Neural cell (in vitro differentiated cells): ENCODE results near the gene AADAT. TPM values are rescaled to one million over a fixed set of nuclear protein-coding genes. Genes with fewer than 3 reads are reported as not detected.

Experiments used
- H2AFZ ChIP-seq: fragments of 200-600, 300-800 bp; sonication (generic), shearing (Covaris generic); 2 replicates; pipeline ENCODE4 v1.6.0; 2014; ENCODE audit warnings: low read depth, mild to moderate bottlenecking, antibody characterized with exemption, low read length, moderate library complexity
- H3F3A ChIP-seq: fragments of 200-600 bp; shearing (Covaris generic); 2 replicates; pipeline ENCODE4 v1.6.1; 2016; ENCODE audit warnings: mild to moderate bottlenecking, moderate library complexity, mixed read lengths, antibody characterized with exemption, low read length; ENCODE audit not compliant: insufficient read depth, poor library complexity, severe bottlenecking
- H3K27ac ChIP-seq: fragments of 200-600, 300-800 bp; sonication (generic), shearing (Covaris generic); 2 replicates; pipeline ENCODE4 v1.5.1; 2014; ENCODE audit warnings: mild to moderate bottlenecking, low read length, moderate library complexity
- H3K27me3 ChIP-seq: fragments of 300-800, 200-600 bp; sonication (generic), shearing (Covaris generic); 2 replicates; pipeline ENCODE4 v1.6.0; 2014; ENCODE audit warnings: mild to moderate bottlenecking, low read depth, low read length, moderate library complexity; ENCODE audit not compliant: insufficient read depth
- H3K36me3 ChIP-seq: fragments of 300-800, 200-600 bp; sonication (generic), shearing (Covaris generic); 2 replicates; pipeline ENCODE4 v1.5.1; 2014; ENCODE audit warnings: mild to moderate bottlenecking, antibody characterized with exemption, low read length, moderate library complexity; ENCODE audit not compliant: insufficient read depth
- H3K4me2 ChIP-seq: fragments of 300-800, 200-600 bp; sonication (generic), shearing (Covaris generic); 2 replicates; pipeline ENCODE4 v1.6.0; 2014; ENCODE audit warnings: mild to moderate bottlenecking, low read length
- H3K4me3 ChIP-seq: fragments of 300-800, 200-600 bp; sonication (generic), shearing (Covaris generic); 2 replicates; pipeline ENCODE4 v1.5.1; 2014; ENCODE audit warnings: mild to moderate bottlenecking, low read length, moderate library complexity
- H3K79me2 ChIP-seq: fragments of 200-600 bp; shearing (Covaris generic); replicated peaks from 2 replicates; pipeline ENCODE4 v1.6.0; 2014; ENCODE audit warnings: mild to moderate bottlenecking, low read length, moderate library complexity; ENCODE audit not compliant: insufficient read depth
- H3K9ac ChIP-seq: fragments of 300-800, 200-600 bp; sonication (generic), shearing (Covaris generic); 2 replicates; pipeline ENCODE4 v1.6.1; 2016; ENCODE audit warnings: mild to moderate bottlenecking, low read length, mixed read lengths
- H3K9me2 ChIP-seq: fragments of 200-600 bp; shearing (Covaris generic); 2 replicates; pipeline ENCODE4 v1.6.1; 2016; ENCODE audit warnings: mild to moderate bottlenecking, low read length, mixed read lengths; ENCODE audit not compliant: insufficient read depth
- H3K9me3 ChIP-seq: fragments of 200-600, 300-800 bp; sonication (generic), shearing (Covaris generic); 2 replicates; pipeline ENCODE4 v1.6.1; 2016; ENCODE audit warnings: mild to moderate bottlenecking, mixed run types, low read length, moderate library complexity, mixed read lengths
- H4K20me1 ChIP-seq: fragments of 200-600 bp; shearing (Covaris generic); 2 replicates; pipeline ENCODE4 v1.6.1; 2016; ENCODE audit warnings: mild to moderate bottlenecking, mixed run types; ENCODE audit not compliant: insufficient read depth
- EP300 ChIP-seq: fragments of 450-650 bp; conservative IDR thresholded peaks from 2 replicates; pipeline ENCODE4 v1.6.1; 2014; ENCODE audit warnings: antibody characterized with exemption, mild to moderate bottlenecking, moderate library complexity; ENCODE audit not compliant: poor library complexity, severe bottlenecking
- EZH2 ChIP-seq: fragments of 200-600, 300-800 bp; shearing (Covaris generic), sonication (generic); IDR thresholded peaks from 2 replicates; pipeline ENCODE4 v1.6.1; 2014; ENCODE audit warnings: antibody characterized with exemption, low read length, borderline replicate concordance, mild to moderate bottlenecking; ENCODE audit not compliant: insufficient read depth, poor library complexity, severe bottlenecking
- MXI1 ChIP-seq: fragments of 450-650 bp; conservative IDR thresholded peaks from 2 replicates; pipeline ENCODE4 v1.6.1; 2014; ENCODE audit warnings: antibody characterized with exemption, mild to moderate bottlenecking; ENCODE audit not compliant: poor library complexity, severe bottlenecking
- POLR2AphosphoS5 ChIP-seq: IDR thresholded peaks from 2 replicates; pipeline ENCODE4 v1.6.1; 2012
- RAD21 ChIP-seq: fragments of 450-650 bp; conservative IDR thresholded peaks from 2 replicates; pipeline ENCODE4 v1.6.1; 2014; ENCODE audit warnings: antibody characterized with exemption, mild to moderate bottlenecking, moderate library complexity
- SMC3 ChIP-seq: fragments of 450-650 bp; conservative IDR thresholded peaks from 2 replicates; pipeline ENCODE4 v1.6.1; 2014; ENCODE audit warnings: antibody characterized with exemption, mild to moderate bottlenecking, moderate library complexity; ENCODE audit not compliant: poor library complexity
- TAF1 ChIP-seq: IDR thresholded peaks from 2 replicates; pipeline ENCODE4 v1.6.1; 2012; ENCODE audit warnings: low read depth
- polyA plus RNA-seq: library from polyadenylated mRNA; depleted of rRNA; stranded (reverse); fragments of >200 nt; gene quantifications from 2 replicates; pipeline ENCODE4 v1.2.3, GENCODE V29; 2014
- TF ChIP-seq, protein P1 (sequence below): IDR thresholded peaks from 2 replicates; pipeline ENCODE4 v1.6.1; 2012; ENCODE audit warnings: borderline replicate concordance
- TF ChIP-seq, protein P2 (sequence below): fragments of 450-650 bp; IDR thresholded peaks from 2 replicates; pipeline ENCODE4 v1.5.1; 2014; ENCODE audit warnings: antibody characterized with exemption, mild to moderate bottlenecking, moderate library complexity; ENCODE audit not compliant: poor library complexity, severe bottlenecking

The AADAT gene
- polyA plus RNA-seq, 1 donor from 2014 or later: 79.3 TPM

DNA sequence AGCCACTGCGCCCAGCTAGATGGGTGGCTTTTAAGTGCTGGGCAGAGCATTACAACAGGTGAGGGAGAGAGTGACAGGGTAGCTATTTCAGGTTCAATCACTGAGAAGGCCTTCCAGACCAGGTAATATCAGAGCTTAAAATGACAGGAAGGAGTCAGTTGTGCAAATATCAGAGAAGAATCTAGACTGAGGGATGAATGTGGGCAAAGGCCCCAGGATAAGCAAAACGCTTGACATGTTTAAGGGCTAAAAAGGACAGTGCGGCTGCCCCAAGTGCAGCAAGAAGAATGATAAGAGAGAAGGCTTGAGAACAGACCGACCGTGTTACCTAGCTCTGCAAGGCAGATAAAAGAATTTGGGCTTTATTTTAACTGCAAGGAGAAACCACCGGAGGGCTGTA, 18.6 kb downstream of the AADAT start:
- no peak overlapping the region for H3K4me2 ChIP-seq
- no peaks in the 10 kb centered on the region for H3K27me3 ChIP-seq
- no peaks in the 10 kb centered on the region for H3K9me2 ChIP-seq
- H3K9ac ChIP-seq: no peak overlapping the region
- H2AFZ ChIP-seq: no peak overlapping the region
- no peak overlapping the region for H3K4me3 ChIP-seq
- no peaks in the 10 kb centered on the region for H4K20me1 ChIP-seq
- H3K27ac ChIP-seq: no peak overlapping the region
- peaks cover 10% of the 10 kb centered on the region for H3K36me3 ChIP-seq
- H3K79me2 ChIP-seq: no peaks in the 10 kb centered on the region
- TF ChIP-seq EZH2: no peak
- no peak for TF ChIP-seq TAF1
- TF ChIP-seq, protein P1, sequence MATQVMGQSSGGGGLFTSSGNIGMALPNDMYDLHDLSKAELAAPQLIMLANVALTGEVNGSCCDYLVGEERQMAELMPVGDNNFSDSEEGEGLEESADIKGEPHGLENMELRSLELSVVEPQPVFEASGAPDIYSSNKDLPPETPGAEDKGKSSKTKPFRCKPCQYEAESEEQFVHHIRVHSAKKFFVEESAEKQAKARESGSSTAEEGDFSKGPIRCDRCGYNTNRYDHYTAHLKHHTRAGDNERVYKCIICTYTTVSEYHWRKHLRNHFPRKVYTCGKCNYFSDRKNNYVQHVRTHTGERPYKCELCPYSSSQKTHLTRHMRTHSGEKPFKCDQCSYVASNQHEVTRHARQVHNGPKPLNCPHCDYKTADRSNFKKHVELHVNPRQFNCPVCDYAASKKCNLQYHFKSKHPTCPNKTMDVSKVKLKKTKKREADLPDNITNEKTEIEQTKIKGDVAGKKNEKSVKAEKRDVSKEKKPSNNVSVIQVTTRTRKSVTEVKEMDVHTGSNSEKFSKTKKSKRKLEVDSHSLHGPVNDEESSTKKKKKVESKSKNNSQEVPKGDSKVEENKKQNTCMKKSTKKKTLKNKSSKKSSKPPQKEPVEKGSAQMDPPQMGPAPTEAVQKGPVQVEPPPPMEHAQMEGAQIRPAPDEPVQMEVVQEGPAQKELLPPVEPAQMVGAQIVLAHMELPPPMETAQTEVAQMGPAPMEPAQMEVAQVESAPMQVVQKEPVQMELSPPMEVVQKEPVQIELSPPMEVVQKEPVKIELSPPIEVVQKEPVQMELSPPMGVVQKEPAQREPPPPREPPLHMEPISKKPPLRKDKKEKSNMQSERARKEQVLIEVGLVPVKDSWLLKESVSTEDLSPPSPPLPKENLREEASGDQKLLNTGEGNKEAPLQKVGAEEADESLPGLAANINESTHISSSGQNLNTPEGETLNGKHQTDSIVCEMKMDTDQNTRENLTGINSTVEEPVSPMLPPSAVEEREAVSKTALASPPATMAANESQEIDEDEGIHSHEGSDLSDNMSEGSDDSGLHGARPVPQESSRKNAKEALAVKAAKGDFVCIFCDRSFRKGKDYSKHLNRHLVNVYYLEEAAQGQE: no peak
- no peak for TF ChIP-seq RAD21
- no peak for TF ChIP-seq SMC3
- TF ChIP-seq, protein P2, sequence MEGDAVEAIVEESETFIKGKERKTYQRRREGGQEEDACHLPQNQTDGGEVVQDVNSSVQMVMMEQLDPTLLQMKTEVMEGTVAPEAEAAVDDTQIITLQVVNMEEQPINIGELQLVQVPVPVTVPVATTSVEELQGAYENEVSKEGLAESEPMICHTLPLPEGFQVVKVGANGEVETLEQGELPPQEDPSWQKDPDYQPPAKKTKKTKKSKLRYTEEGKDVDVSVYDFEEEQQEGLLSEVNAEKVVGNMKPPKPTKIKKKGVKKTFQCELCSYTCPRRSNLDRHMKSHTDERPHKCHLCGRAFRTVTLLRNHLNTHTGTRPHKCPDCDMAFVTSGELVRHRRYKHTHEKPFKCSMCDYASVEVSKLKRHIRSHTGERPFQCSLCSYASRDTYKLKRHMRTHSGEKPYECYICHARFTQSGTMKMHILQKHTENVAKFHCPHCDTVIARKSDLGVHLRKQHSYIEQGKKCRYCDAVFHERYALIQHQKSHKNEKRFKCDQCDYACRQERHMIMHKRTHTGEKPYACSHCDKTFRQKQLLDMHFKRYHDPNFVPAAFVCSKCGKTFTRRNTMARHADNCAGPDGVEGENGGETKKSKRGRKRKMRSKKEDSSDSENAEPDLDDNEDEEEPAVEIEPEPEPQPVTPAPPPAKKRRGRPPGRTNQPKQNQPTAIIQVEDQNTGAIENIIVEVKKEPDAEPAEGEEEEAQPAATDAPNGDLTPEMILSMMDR: no peak
- no peak for TF ChIP-seq POLR2AphosphoS5
- TF ChIP-seq MXI1: no peak
- TF ChIP-seq EP300: no peak
- H3K9me3 ChIP-seq: no peaks in the 10 kb centered on the region
- no peaks in the 10 kb centered on the region for H3F3A ChIP-seq

DNA sequence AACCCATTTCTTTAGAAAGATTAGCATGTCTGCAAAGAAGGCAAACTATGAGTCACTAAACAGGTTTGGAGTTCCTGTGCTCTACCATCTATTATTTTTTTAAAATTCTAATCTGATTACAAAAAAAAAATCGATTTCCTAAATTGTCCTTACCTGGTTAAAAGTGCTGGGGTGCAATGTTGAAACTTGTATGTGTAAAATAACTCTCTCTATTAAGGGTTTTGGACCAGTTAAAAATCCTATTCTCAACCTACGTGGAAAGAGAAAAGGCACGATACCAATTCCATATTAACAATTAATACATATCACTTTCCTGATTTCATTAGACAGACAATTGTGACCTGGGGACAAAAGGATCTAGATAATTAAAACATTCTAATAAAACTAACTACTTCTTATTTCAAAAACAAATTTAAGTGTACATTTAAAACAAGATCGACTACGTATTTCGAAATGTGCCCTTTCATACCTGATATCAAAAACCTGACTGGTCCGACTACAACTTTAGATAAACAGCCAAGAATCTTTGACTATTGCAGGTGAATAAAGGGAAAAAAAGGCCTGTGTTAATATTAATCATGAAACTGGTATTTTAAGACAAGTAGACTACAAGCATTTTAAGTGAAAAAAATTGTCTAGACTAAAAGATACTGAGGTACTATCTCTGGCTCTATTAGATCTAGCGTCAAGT, 21.2 kb downstream of the AADAT start:
- Histone ChIP-seq H3K4me2 (no peak overlapping the region), H3K9me3 (no peaks in the 10 kb centered on the region), H3F3A (no peaks in the 10 kb centered on the region), H2AFZ (no peak overlapping the region), H3K9me2 (no peaks in the 10 kb centered on the region), H3K4me3 (no peak overlapping the region), H3K36me3 (peaks cover 12% of the 10 kb centered on the region), H4K20me1 (no peaks in the 10 kb centered on the region), H3K27ac (no peak overlapping the region), H3K27me3 (no peaks in the 10 kb centered on the region), H3K9ac (no peak overlapping the region), H3K79me2 (no peaks in the 10 kb centered on the region)
- TF ChIP-seq EZH2 (no peak), MXI1 (no peak), SMC3 (no peak), EP300 (no peak), RAD21 (no peak), TAF1 (no peak), POLR2AphosphoS5 (no peak)
- TF ChIP-seq, protein P1: no peak
- TF ChIP-seq, protein P2: no peak
